Osteoblast (primary cell): ENCODE measurements around the gene RPL5. TPM values are rescaled to one million over a fixed set of nuclear protein-coding genes. Genes with fewer than 3 reads are reported as not detected.

Experiments used
- DNase-seq: peaks from one replicate; pipeline ENCODE4 v3.0.0; 2011; ENCODE audit warnings: low spot score, mixed read lengths; ENCODE audit not compliant: insufficient read length; ENCODE audit errors: missing footprints
- H2AFZ ChIP-seq: 2 replicates; pipeline ENCODE4 v1.6.0; 2011; ENCODE audit warnings: mild to moderate bottlenecking, low read length
- H3K27ac ChIP-seq: 2 replicates; pipeline ENCODE4 v1.5.1; 2011; ENCODE audit warnings: mild to moderate bottlenecking, low read depth, low read length, moderate library complexity
- H3K27me3 ChIP-seq: 2 replicates; pipeline ENCODE4 v1.6.0; 2012; ENCODE audit warnings: mild to moderate bottlenecking, control low read depth, inconsistent platforms, low read length, moderate library complexity; ENCODE audit not compliant: insufficient read depth
- H3K36me3 ChIP-seq: 2 replicates; pipeline ENCODE4 v1.5.1; 2011; ENCODE audit warnings: mild to moderate bottlenecking, low read length, control low read depth, moderate library complexity; ENCODE audit not compliant: insufficient read depth
- H3K4me1 ChIP-seq: 2 replicates; pipeline ENCODE4 v1.5.1; 2011; ENCODE audit warnings: mild to moderate bottlenecking, low read length, control low read depth, moderate library complexity; ENCODE audit not compliant: insufficient read depth
- H3K4me2 ChIP-seq: 2 replicates; pipeline ENCODE4 v1.6.0; 2011; ENCODE audit warnings: mild to moderate bottlenecking, low read length; ENCODE audit not compliant: insufficient read depth
- H3K4me3 ChIP-seq: fragments of 200-600 bp; sonication (generic); 3 replicates; pipeline ENCODE4 v1.5.1; 2012; ENCODE audit warnings: mild to moderate bottlenecking, low read length, inconsistent platforms; ENCODE audit not compliant: insufficient read depth
- H3K79me2 ChIP-seq: 2 replicates; pipeline ENCODE4 v1.6.0; 2012; ENCODE audit warnings: mild to moderate bottlenecking, low read length, control low read depth, inconsistent platforms; ENCODE audit not compliant: insufficient read depth
- H3K9me3 ChIP-seq: 2 replicates; pipeline ENCODE4 v1.5.1; 2011; ENCODE audit warnings: low read depth, low read length, control low read depth
- H4K20me1 ChIP-seq: 2 replicates; pipeline ENCODE4 v1.6.0; 2012; ENCODE audit warnings: mild to moderate bottlenecking, low read length, control low read depth; ENCODE audit not compliant: insufficient read depth
- total RNA-seq: library from RNA; depleted of rRNA; stranded (reverse); fragments of >200 nt; gene quantifications from 2 replicates; pipeline ENCODE4 v1.2.3, GENCODE V29; 2012
- TF ChIP-seq, protein P1 (sequence below): IDR thresholded peaks from 2 replicates; pipeline ENCODE4 v1.5.1; 2011; ENCODE audit warnings: mild to moderate bottlenecking, low read depth, low read length, moderate library complexity; ENCODE audit errors: extremely low read depth

RPL5 gene
- total RNA-seq, 1 donor = 827 TPM

DNA sequence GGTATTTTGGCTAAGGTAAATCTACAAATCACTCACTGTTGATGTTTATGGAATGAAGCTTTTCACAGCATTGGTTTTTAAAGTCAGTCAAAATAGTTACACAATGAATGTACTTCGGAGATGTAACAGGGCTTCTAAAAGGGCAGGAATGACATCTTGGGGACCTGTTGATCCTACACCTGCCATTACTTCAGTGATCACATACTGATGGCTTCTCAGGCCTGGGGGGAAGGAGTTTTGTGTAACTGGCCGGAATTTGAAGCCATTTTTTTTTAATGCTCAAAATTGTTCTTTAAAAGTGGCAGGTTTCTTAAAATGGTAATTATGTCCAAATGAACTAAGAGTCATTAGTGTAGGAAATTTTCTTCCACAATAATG lies 11.2 kb downstream of the RPL5 start:
- peaks cover 39% of the 10 kb centered on the region for H4K20me1 ChIP-seq
- DNase-seq = no peak
- H3K36me3 ChIP-seq = peaks cover 60% of the 10 kb centered on the region
- TF ChIP-seq, protein P1, sequence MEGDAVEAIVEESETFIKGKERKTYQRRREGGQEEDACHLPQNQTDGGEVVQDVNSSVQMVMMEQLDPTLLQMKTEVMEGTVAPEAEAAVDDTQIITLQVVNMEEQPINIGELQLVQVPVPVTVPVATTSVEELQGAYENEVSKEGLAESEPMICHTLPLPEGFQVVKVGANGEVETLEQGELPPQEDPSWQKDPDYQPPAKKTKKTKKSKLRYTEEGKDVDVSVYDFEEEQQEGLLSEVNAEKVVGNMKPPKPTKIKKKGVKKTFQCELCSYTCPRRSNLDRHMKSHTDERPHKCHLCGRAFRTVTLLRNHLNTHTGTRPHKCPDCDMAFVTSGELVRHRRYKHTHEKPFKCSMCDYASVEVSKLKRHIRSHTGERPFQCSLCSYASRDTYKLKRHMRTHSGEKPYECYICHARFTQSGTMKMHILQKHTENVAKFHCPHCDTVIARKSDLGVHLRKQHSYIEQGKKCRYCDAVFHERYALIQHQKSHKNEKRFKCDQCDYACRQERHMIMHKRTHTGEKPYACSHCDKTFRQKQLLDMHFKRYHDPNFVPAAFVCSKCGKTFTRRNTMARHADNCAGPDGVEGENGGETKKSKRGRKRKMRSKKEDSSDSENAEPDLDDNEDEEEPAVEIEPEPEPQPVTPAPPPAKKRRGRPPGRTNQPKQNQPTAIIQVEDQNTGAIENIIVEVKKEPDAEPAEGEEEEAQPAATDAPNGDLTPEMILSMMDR = no peak
- H3K9me3 ChIP-seq = no peaks in the 10 kb centered on the region
- peaks cover 3% of the 10 kb centered on the region for H3K4me1 ChIP-seq
- H3K4me3 ChIP-seq = no peak overlapping the region
- peaks cover 23% of the 10 kb centered on the region for H3K79me2 ChIP-seq
- no peak overlapping the region for H3K4me2 ChIP-seq
- H2AFZ ChIP-seq = no peak overlapping the region
- no peak overlapping the region for H3K27ac ChIP-seq
- H3K27me3 ChIP-seq = no peaks in the 10 kb centered on the region

DNA sequence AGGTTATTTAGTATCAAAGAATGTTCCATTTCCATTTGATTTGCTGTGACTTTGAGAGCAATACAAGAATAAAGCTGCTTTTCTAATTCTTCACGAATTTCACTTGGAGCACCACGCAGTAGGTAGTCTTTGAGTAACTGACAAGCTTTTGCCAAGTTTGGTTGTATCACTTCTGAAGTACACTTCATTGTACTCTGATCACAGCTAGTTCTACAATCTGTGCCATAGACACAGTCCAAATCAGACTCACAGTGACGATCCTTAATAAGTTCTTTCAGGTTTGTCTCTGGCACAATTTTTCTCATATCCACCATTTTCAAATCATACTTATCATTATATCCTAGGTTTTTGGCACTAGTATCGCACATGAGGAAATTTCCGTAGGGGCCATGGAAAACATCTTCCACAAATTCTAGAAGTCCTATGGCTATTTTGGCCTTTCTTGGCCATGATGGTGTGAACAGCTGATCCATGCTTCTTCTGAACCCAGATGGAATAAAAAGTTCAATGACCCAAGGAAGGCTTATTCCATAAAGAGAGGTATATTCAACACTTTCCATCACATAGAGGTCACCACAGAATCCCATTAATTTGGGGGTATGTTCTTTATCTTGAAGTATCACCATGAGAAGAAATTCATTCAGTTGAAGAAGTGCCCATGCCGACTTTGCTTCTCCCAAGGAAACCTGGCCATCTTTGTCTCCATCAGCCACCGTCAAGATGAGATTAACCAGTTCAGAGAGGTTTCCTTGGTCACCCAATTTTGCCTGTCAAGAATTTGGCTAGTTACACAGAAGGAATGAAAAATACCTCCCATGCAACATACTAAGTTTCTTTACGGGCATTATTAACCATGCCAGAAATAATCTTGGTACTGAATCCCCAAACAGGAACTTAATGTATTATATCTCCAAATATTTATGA lies 11.9 kb downstream of the RPL5 start:
- Histone ChIP-seq H3K27me3 (no peaks in the 10 kb centered on the region), H3K27ac (no peak overlapping the region), H2AFZ (no peak overlapping the region), H4K20me1 (peaks cover 33% of the 10 kb centered on the region), H3K4me1 (no peaks in the 10 kb centered on the region), H3K4me2 (no peak overlapping the region), H3K36me3 (peaks cover 54% of the 10 kb centered on the region), H3K4me3 (no peak overlapping the region), H3K79me2 (peaks cover 16% of the 10 kb centered on the region), H3K9me3 (no peaks in the 10 kb centered on the region)
- TF ChIP-seq, protein P1 = no peak
- DNase-seq = no peak

DNA sequence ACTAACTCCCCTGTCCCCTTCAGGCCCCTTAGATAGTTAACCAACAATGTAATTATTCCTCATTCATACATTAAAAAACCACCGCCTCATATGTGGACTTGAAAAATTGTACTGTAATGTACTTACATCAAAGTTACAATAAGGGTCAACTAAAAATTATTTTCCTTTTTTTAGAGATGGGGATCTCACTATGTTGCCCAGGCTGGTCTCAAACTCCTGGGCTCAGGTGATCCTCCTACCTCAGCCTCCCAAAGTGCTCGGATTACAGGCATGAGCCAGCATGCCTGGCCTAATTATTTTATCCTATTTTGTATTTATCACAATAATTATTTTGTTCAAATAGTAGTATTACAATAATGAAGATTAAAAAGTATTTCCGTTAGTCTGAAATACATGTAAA lies 12.6 kb downstream of the RPL5 start:
- Histone ChIP-seq H2AFZ (no peak overlapping the region), H3K27me3 (no peaks in the 10 kb centered on the region), H3K79me2 (peaks cover 9% of the 10 kb centered on the region), H3K4me2 (no peak overlapping the region), H3K4me1 (no peaks in the 10 kb centered on the region), H3K36me3 (peaks cover 46% of the 10 kb centered on the region), H3K9me3 (no peaks in the 10 kb centered on the region), H3K27ac (no peak overlapping the region), H3K4me3 (no peak overlapping the region), H4K20me1 (peaks cover 25% of the 10 kb centered on the region)
- no peak for DNase-seq
- TF ChIP-seq, protein P1 = no peak

DNA sequence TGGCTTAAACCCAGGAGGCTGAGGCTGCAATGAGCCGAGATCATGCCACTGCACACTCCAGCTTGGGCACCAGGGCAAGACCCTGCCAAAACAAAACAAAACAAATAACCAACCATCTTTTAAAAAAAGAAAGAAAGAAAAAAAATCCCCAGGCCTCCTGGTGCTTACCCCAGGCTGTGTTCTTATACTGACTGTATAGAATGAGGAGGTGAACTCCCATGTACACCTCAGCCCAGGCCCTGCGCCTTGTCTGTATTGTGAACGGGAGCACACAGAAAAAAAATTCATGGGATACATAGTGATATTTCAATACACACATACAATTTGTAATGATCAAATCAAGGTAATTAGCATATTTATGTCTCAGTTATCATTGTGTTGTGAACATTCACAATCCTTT lies 14.1 kb downstream of the RPL5 start:
- Histone ChIP-seq H3K79me2 (no peaks in the 10 kb centered on the region), H3K36me3 (peaks cover 33% of the 10 kb centered on the region), H3K4me2 (no peak overlapping the region), H3K27me3 (no peaks in the 10 kb centered on the region), H3K4me1 (no peaks in the 10 kb centered on the region), H3K9me3 (no peaks in the 10 kb centered on the region), H2AFZ (no peak overlapping the region), H3K27ac (no peak overlapping the region), H4K20me1 (peaks cover 10% of the 10 kb centered on the region), H3K4me3 (no peak overlapping the region)
- TF ChIP-seq, protein P1 = no peak
- no peak for DNase-seq
